ENCODE measurements around the gene MAN1A1.
A peak's percentile ranks its signal among the peaks of the same experiment; 100 is the strongest.

The MAN1A1 gene

GRCh38 chr6:119129148-119129967 lies 220.2 kb downstream of the MAN1A1 start:
- Histone ChIP-seq H2AFZ (ENCODE audit: low read length) (peak overlapping the region; percentile 26), H3F3A (ENCODE audit: insufficient read depth, low read length) (no peaks in the 10 kb centered on the region), H3K4me3 (ENCODE audit: low read length) (peak overlapping the region; percentile 16; the same call in 1 of the 2 replicates), H3K4me2 (ENCODE audit: low read depth, low read length) (peak overlapping the region; percentile 35), H3K36me3 (replicated peaks; ENCODE audit: insufficient read depth, low read length) (no peaks in the 10 kb centered on the region), H4K20me1 (ENCODE audit: insufficient read depth, low read length) (no peaks in the 10 kb centered on the region), H3K4me1 (ENCODE audit: low read length) (no peaks in the 10 kb centered on the region), H3K9ac (ENCODE audit: low read length) (no peak overlapping the region), H3K9me2 (replicated peaks; ENCODE audit: insufficient read depth, low read length) (no peaks in the 10 kb centered on the region), H3K79me2 (ENCODE audit: low read length) (no peaks in the 10 kb centered on the region), H3K27ac (ENCODE audit: low read length) (no peak overlapping the region), H3K9me3 (replicated peaks; ENCODE audit: insufficient read depth, low read length) (no peaks in the 10 kb centered on the region), H3K27me3 (replicated peaks; ENCODE audit: insufficient read depth, low read length) (no peaks in the 10 kb centered on the region)
- TF ChIP-seq EZH2 (optimal IDR thresholded peaks at IDR 0.05; ENCODE audit: low read depth, low read length) (no peak), CTCF (IDR thresholded peaks at IDR 0.05; ENCODE audit: low read length) (peak; percentile 84)
- DNase-seq = peak; percentile 74

GRCh38 chr6:119128252-119128912 lies 221.2 kb downstream of the MAN1A1 start:
- no peak overlapping the region for H3K4me3 ChIP-seq (ENCODE audit: low read length)
- H3K4me2 ChIP-seq (ENCODE audit: low read depth, low read length) = no peak overlapping the region
- H3K9me2 ChIP-seq (replicated peaks; ENCODE audit: insufficient read depth, low read length) = no peaks in the 10 kb centered on the region
- no peak overlapping the region for H3K9ac ChIP-seq (ENCODE audit: low read length)
- no peaks in the 10 kb centered on the region for H3K36me3 ChIP-seq (replicated peaks; ENCODE audit: insufficient read depth, low read length)
- H2AFZ ChIP-seq (ENCODE audit: low read length) = no peak overlapping the region
- H3K9me3 ChIP-seq (replicated peaks; ENCODE audit: insufficient read depth, low read length) = no peaks in the 10 kb centered on the region
- no peak for DNase-seq
- no peaks in the 10 kb centered on the region for H3K79me2 ChIP-seq (ENCODE audit: low read length)
- no peak overlapping the region for H3K27ac ChIP-seq (ENCODE audit: low read length)
- no peaks in the 10 kb centered on the region for H3K4me1 ChIP-seq (ENCODE audit: low read length)
- no peaks in the 10 kb centered on the region for H3K27me3 ChIP-seq (replicated peaks; ENCODE audit: insufficient read depth, low read length)
- H4K20me1 ChIP-seq (ENCODE audit: insufficient read depth, low read length) = no peaks in the 10 kb centered on the region
- TF ChIP-seq CTCF (IDR thresholded peaks at IDR 0.05; ENCODE audit: low read length) = no peak
- TF ChIP-seq EZH2 (optimal IDR thresholded peaks at IDR 0.05; ENCODE audit: low read depth, low read length) = no peak
- no peak for TF ChIP-seq EZH2phosphoT487 (IDR thresholded peaks at IDR 0.05; ENCODE audit: low read length)
- no peaks in the 10 kb centered on the region for H3F3A ChIP-seq (ENCODE audit: insufficient read depth, low read length)

GRCh38 chr6:119127627-119128026 lies 221.9 kb downstream of the MAN1A1 start:
- Histone ChIP-seq H4K20me1 (ENCODE audit: insufficient read depth, low read length) (no peaks in the 10 kb centered on the region), H3K36me3 (replicated peaks; ENCODE audit: insufficient read depth, low read length) (no peaks in the 10 kb centered on the region), H3K9me3 (replicated peaks; ENCODE audit: insufficient read depth, low read length) (no peaks in the 10 kb centered on the region), H3K27me3 (replicated peaks; ENCODE audit: insufficient read depth, low read length) (no peaks in the 10 kb centered on the region), H3K9ac (ENCODE audit: low read length) (no peak overlapping the region), H3K4me2 (ENCODE audit: low read depth, low read length) (no peak overlapping the region), H3K4me3 (ENCODE audit: low read length) (no peak overlapping the region), H3K4me1 (ENCODE audit: low read length) (no peaks in the 10 kb centered on the region), H3K27ac (ENCODE audit: low read length) (no peak overlapping the region), H2AFZ (ENCODE audit: low read length) (no peak overlapping the region), H3K9me2 (replicated peaks; ENCODE audit: insufficient read depth, low read length) (no peaks in the 10 kb centered on the region), H3F3A (ENCODE audit: insufficient read depth, low read length) (no peaks in the 10 kb centered on the region), H3K79me2 (ENCODE audit: low read length) (no peaks in the 10 kb centered on the region)
- TF ChIP-seq EZH2phosphoT487 (IDR thresholded peaks at IDR 0.05; ENCODE audit: low read length) (no peak), CTCF (IDR thresholded peaks at IDR 0.05; ENCODE audit: low read length) (no peak), EZH2 (optimal IDR thresholded peaks at IDR 0.05; ENCODE audit: low read depth, low read length) (no peak)
- DNase-seq = no peak

Measured in MM.1S (cell line).